PC-9 (cell line): ENCODE results near the gene FYN. TPM values are rescaled to one million over a fixed set of nuclear protein-coding genes. Genes with fewer than 3 reads are reported as not detected.
A peak's percentile ranks its signal among the peaks of the same experiment; 100 is the strongest.

Experiments used
- BruUV-seq: library from RNA; stranded (reverse); fragments of 400-500 nt; replicated peaks from 2 replicates; lab custom pipeline; 2021; lab: Mats Ljungman, UMichigan
- CTCF ChIA-PET: fragments of 300-600 bp; sonication (Branson Sonifier 250); formaldehyde crosslinking; loops from one replicate; lab custom pipeline; 2022; ENCODE audit warnings: antibody characterized with exemption; lab: Charles Lee
- POLR2A ChIA-PET: fragments of 300-600 bp; sonication (Branson Sonifier 250); formaldehyde crosslinking; loops from one replicate; lab custom pipeline; 2022; ENCODE audit warnings: antibody characterized with exemption; ENCODE audit not compliant: unreplicated experiment; lab: Charles Lee
- DNase-seq, 2 experiments: peaks; one replicate each; pipeline versions ENCODE4 v3.0.0 to v3.0.0-alpha.2; 2015 to 2022; ENCODE audit warnings: mixed read lengths in 1 of 2
- H2AFZ ChIP-seq: fragments of 200-600 bp; sonication (generic); 2 replicates; pipeline ENCODE4 v1.8.1; 2017; ENCODE audit warnings: antibody characterized with exemption
- H3F3A ChIP-seq: fragments of 200-600 bp; sonication (generic); 2 replicates; pipeline ENCODE4 v1.8.1; 2017; ENCODE audit warnings: antibody characterized with exemption, mild to moderate bottlenecking, low read depth; ENCODE audit not compliant: insufficient read depth
- H3K27ac ChIP-seq: fragments of 200-600 bp; sonication (generic); 2 replicates; pipeline ENCODE4 v1.6.1; 2016; ENCODE audit warnings: mixed run types
- H3K27me3 ChIP-seq: fragments of 200-600 bp; sonication (generic); 2 replicates; pipeline ENCODE4 v1.6.1; 2016; ENCODE audit warnings: low read depth, mixed run types; ENCODE audit not compliant: insufficient read depth
- H3K36me3 ChIP-seq: fragments of 200-600 bp; sonication (generic); 2 replicates; pipeline ENCODE4 v1.6.1; 2016; ENCODE audit warnings: low read depth, mixed run types
- H3K4me1 ChIP-seq: fragments of 200-600 bp; sonication (generic); replicated peaks from 2 replicates; pipeline ENCODE4 v1.6.1; 2016; ENCODE audit warnings: mixed run types; ENCODE audit not compliant: insufficient read depth
- H3K4me2 ChIP-seq: fragments of 200-600 bp; sonication (generic); 2 replicates; pipeline ENCODE4 v1.6.1; 2017; ENCODE audit warnings: mixed run types
- H3K4me3 ChIP-seq: fragments of 200-600 bp; sonication (generic); 2 replicates; pipeline ENCODE4 v1.6.1; 2016; ENCODE audit warnings: mixed run types
- H3K79me2 ChIP-seq: fragments of 200-600 bp; sonication (generic); 2 replicates; pipeline ENCODE4 v1.6.1; 2017; ENCODE audit warnings: low read depth, mixed run types
- H3K9me2 ChIP-seq: fragments of 200-600 bp; sonication (generic); 2 replicates; pipeline ENCODE4 v1.8.1; 2017; ENCODE audit warnings: mild to moderate bottlenecking; ENCODE audit not compliant: insufficient read depth
- H3K9me3 ChIP-seq: fragments of 200-600 bp; sonication (generic); 2 replicates; pipeline ENCODE4 v1.8.1; 2016; ENCODE audit warnings: low read depth; ENCODE audit not compliant: insufficient read depth
- H4K20me1 ChIP-seq: fragments of 200-600 bp; sonication (generic); 2 replicates; pipeline ENCODE4 v1.8.1; 2017; ENCODE audit not compliant: insufficient read depth
- CTCF ChIP-seq: fragments of 200-600 bp; sonication (generic); conservative IDR thresholded peaks from 2 replicates; pipeline ENCODE4 v1.6.1; 2017; ENCODE audit warnings: mixed run types, antibody characterized with exemption, mild to moderate bottlenecking, moderate library complexity
- EZH2 ChIP-seq: fragments of 200-600 bp; sonication (generic); IDR thresholded peaks from 2 replicates; pipeline ENCODE4 v1.8.0; 2017; ENCODE audit warnings: antibody characterized with exemption, low read depth
- intact Hi-C: fragments of 100-400 bp; cut with micrococcal nuclease; formaldehyde crosslinking; loops from one replicate; pipeline ENCODE4 v1.10.0; 2022; ENCODE audit not compliant: unreplicated experiment
- total RNA-seq: library from RNA; stranded (reverse); gene quantifications from 2 replicates; pipeline ENCODE4 v1.2.3, GENCODE V29; 2021

FYN gene
- total RNA-seq, 1 experiment from 2014 or later: 53.3 TPM

- H3F3A ChIP-seq: peaks cover 49% of the 10 kb centered on the region
- no peaks in the 10 kb centered on the region for H3K27me3 ChIP-seq
- no peaks in the 10 kb centered on the region for H3K9me2 ChIP-seq
- ChIA-PET CTCF (no interaction called here), POLR2A (no interaction called here)
- BruUV-seq: no TSS peak
- H3K4me2 ChIP-seq: no peak overlapping the region
- intact Hi-C loops: no loop called here
- peaks cover 76% of the 10 kb centered on the region for H3K4me1 ChIP-seq
- no peak overlapping the region for H3K27ac ChIP-seq
- no peak overlapping the region for H2AFZ ChIP-seq
- H3K9me3 ChIP-seq: no peaks in the 10 kb centered on the region
- DNase-seq: no peak
- no peak overlapping the region for H3K4me3 ChIP-seq
- no peaks in the 10 kb centered on the region for H4K20me1 ChIP-seq
- peaks cover 49% of the 10 kb centered on the region for H3K79me2 ChIP-seq
- H3K36me3 ChIP-seq: peaks cover 4% of the 10 kb centered on the region; the same call in 1 of the 2 replicates
- TF ChIP-seq CTCF (no peak), EZH2 (no peak)
These were observed 70.4 kb downstream of the FYN start for GRCh38 chr6:111802720-111803330.

GRCh38 chr6:111802015-111802414, 71.2 kb downstream of the FYN start:
- POLR2A ChIA-PET: no interaction called here

GRCh38 chr6:111800821-111801220, 72.4 kb downstream of the FYN start:
- H3K9me2 ChIP-seq: no peaks in the 10 kb centered on the region
- H2AFZ ChIP-seq: no peak overlapping the region
- no peaks in the 10 kb centered on the region for H3K27me3 ChIP-seq
- TF ChIP-seq EZH2: no peak
- no peak for TF ChIP-seq CTCF
- ChIA-PET POLR2A (no interaction called here), CTCF (no interaction called here)
- peak in 1 of 2 experiments; percentile 42 for DNase-seq
- H3K4me1 ChIP-seq: peaks cover 76% of the 10 kb centered on the region
- H3K4me2 ChIP-seq: no peak overlapping the region
- H3K36me3 ChIP-seq: peaks cover 8% of the 10 kb centered on the region; the same call in 1 of the 2 replicates
- no peaks in the 10 kb centered on the region for H4K20me1 ChIP-seq
- no TSS peak for BruUV-seq
- intact Hi-C loops: no loop called here
- no peak overlapping the region for H3K4me3 ChIP-seq
- peaks cover 34% of the 10 kb centered on the region for H3F3A ChIP-seq
- H3K27ac ChIP-seq: no peak overlapping the region
- H3K79me2 ChIP-seq: peaks cover 46% of the 10 kb centered on the region
- 0 out of 2 replicates have a peak, but pooled peaks cover 4% of the 10 kb centered on the region for H3K9me3 ChIP-seq

More at GRCh38 chr6:111802015-111802414, 71.2 kb downstream of the FYN start:
- BruUV-seq: no TSS peak
- Histone ChIP-seq H3K9me3 (no peaks in the 10 kb centered on the region), H3F3A (peaks cover 46% of the 10 kb centered on the region), H3K4me1 (peaks cover 76% of the 10 kb centered on the region), H3K4me2 (no peak overlapping the region), H3K36me3 (peaks cover 4% of the 10 kb centered on the region; the same call in 1 of the 2 replicates), H3K4me3 (no peak overlapping the region), H3K27me3 (no peaks in the 10 kb centered on the region), H3K27ac (no peak overlapping the region), H2AFZ (no peak overlapping the region), H3K9me2 (no peaks in the 10 kb centered on the region), H3K79me2 (peaks cover 45% of the 10 kb centered on the region), H4K20me1 (no peaks in the 10 kb centered on the region)
- CTCF ChIA-PET: no interaction called here
- intact Hi-C loops: no loop called here
- TF ChIP-seq CTCF: no peak
- no peak for TF ChIP-seq EZH2
- DNase-seq: peak in 1 of 2 experiments; percentile 21
